ENCODE measurements around the gene BNC2. TPM values are rescaled to one million over a fixed set of nuclear protein-coding genes. Genes with fewer than 3 reads are reported as not detected.

The BNC2 gene
- total RNA-seq, 1 donor = 53.9 TPM

GRCh38 chr9:16888594-16888993 is 18.1 kb upstream of the BNC2 start:
- Histone ChIP-seq H2AFZ (ENCODE audit: low read length) (no peak overlapping the region), H3K79me2 (ENCODE audit: insufficient read depth, low read length) (no peaks in the 10 kb centered on the region), H3K9me3 (ENCODE audit: low read depth, low read length) (no peaks in the 10 kb centered on the region), H3K4me1 (ENCODE audit: insufficient read depth, low read length) (peaks cover 14% of the 10 kb centered on the region), H3K4me3 (ENCODE audit: insufficient read depth, low read length) (no peak overlapping the region), H3K27ac (ENCODE audit: low read depth, low read length) (no peak overlapping the region), H3K36me3 (ENCODE audit: insufficient read depth, low read length) (no peaks in the 10 kb centered on the region), H3K4me2 (ENCODE audit: insufficient read depth, low read length) (no peak overlapping the region), H3K27me3 (ENCODE audit: insufficient read depth, low read length) (no peaks in the 10 kb centered on the region), H4K20me1 (ENCODE audit: insufficient read depth, low read length) (no peaks in the 10 kb centered on the region)
- DNase-seq (ENCODE audit: insufficient read length, low spot score, missing footprints) = no peak
- TF ChIP-seq, protein P1, sequence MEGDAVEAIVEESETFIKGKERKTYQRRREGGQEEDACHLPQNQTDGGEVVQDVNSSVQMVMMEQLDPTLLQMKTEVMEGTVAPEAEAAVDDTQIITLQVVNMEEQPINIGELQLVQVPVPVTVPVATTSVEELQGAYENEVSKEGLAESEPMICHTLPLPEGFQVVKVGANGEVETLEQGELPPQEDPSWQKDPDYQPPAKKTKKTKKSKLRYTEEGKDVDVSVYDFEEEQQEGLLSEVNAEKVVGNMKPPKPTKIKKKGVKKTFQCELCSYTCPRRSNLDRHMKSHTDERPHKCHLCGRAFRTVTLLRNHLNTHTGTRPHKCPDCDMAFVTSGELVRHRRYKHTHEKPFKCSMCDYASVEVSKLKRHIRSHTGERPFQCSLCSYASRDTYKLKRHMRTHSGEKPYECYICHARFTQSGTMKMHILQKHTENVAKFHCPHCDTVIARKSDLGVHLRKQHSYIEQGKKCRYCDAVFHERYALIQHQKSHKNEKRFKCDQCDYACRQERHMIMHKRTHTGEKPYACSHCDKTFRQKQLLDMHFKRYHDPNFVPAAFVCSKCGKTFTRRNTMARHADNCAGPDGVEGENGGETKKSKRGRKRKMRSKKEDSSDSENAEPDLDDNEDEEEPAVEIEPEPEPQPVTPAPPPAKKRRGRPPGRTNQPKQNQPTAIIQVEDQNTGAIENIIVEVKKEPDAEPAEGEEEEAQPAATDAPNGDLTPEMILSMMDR (IDR thresholded peaks at IDR 0.05; ENCODE audit: extremely low read depth, low read depth, low read length) = no peak

GRCh38 chr9:16885931-16886330 is 15.5 kb upstream of the BNC2 start:
- Histone ChIP-seq H2AFZ (ENCODE audit: low read length) (no peak overlapping the region), H3K79me2 (ENCODE audit: insufficient read depth, low read length) (no peaks in the 10 kb centered on the region), H3K4me1 (ENCODE audit: insufficient read depth, low read length) (peaks cover 14% of the 10 kb centered on the region), H3K4me3 (ENCODE audit: insufficient read depth, low read length) (no peak overlapping the region), H3K36me3 (ENCODE audit: insufficient read depth, low read length) (no peaks in the 10 kb centered on the region), H3K9me3 (ENCODE audit: low read depth, low read length) (no peaks in the 10 kb centered on the region), H4K20me1 (ENCODE audit: insufficient read depth, low read length) (no peaks in the 10 kb centered on the region), H3K27me3 (ENCODE audit: insufficient read depth, low read length) (no peaks in the 10 kb centered on the region), H3K27ac (ENCODE audit: low read depth, low read length) (no peak overlapping the region), H3K4me2 (ENCODE audit: insufficient read depth, low read length) (no peak overlapping the region)
- TF ChIP-seq, protein P1 (IDR thresholded peaks at IDR 0.05; ENCODE audit: extremely low read depth, low read depth, low read length) = no peak
- DNase-seq (ENCODE audit: insufficient read length, low spot score, missing footprints) = no peak

- H3K4me1 ChIP-seq (ENCODE audit: insufficient read depth, low read length) = peaks cover 14% of the 10 kb centered on the region
- TF ChIP-seq, protein P1 (IDR thresholded peaks at IDR 0.05; ENCODE audit: extremely low read depth, low read depth, low read length) = no peak
- no peaks in the 10 kb centered on the region for H3K79me2 ChIP-seq (ENCODE audit: insufficient read depth, low read length)
- no peak overlapping the region for H3K4me3 ChIP-seq (ENCODE audit: insufficient read depth, low read length)
- H2AFZ ChIP-seq (ENCODE audit: low read length) = no peak overlapping the region
- H3K27ac ChIP-seq (ENCODE audit: low read depth, low read length) = peak overlapping the region; percentile 32
- no peaks in the 10 kb centered on the region for H3K9me3 ChIP-seq (ENCODE audit: low read depth, low read length)
- no peaks in the 10 kb centered on the region for H3K36me3 ChIP-seq (ENCODE audit: insufficient read depth, low read length)
- H3K4me2 ChIP-seq (ENCODE audit: insufficient read depth, low read length) = peak overlapping the region; percentile 7
- H3K27me3 ChIP-seq (ENCODE audit: insufficient read depth, low read length) = no peaks in the 10 kb centered on the region
- no peak for DNase-seq (ENCODE audit: insufficient read length, low spot score, missing footprints)
- no peaks in the 10 kb centered on the region for H4K20me1 ChIP-seq (ENCODE audit: insufficient read depth, low read length)
Observed at GRCh38 chr9:16884952-16885513, 14.6 kb upstream of the BNC2 start.

GRCh38 chr9:16884373-16884772 is 13.9 kb upstream of the BNC2 start:
- Histone ChIP-seq H3K79me2 (ENCODE audit: insufficient read depth, low read length) (no peaks in the 10 kb centered on the region), H2AFZ (ENCODE audit: low read length) (no peak overlapping the region), H3K4me1 (ENCODE audit: insufficient read depth, low read length) (peaks cover 14% of the 10 kb centered on the region), H4K20me1 (ENCODE audit: insufficient read depth, low read length) (no peaks in the 10 kb centered on the region), H3K4me2 (ENCODE audit: insufficient read depth, low read length) (peak overlapping the region; percentile 7), H3K36me3 (ENCODE audit: insufficient read depth, low read length) (no peaks in the 10 kb centered on the region), H3K27ac (ENCODE audit: low read depth, low read length) (peak overlapping the region; percentile 32), H3K27me3 (ENCODE audit: insufficient read depth, low read length) (no peaks in the 10 kb centered on the region), H3K9me3 (ENCODE audit: low read depth, low read length) (no peaks in the 10 kb centered on the region), H3K4me3 (ENCODE audit: insufficient read depth, low read length) (no peak overlapping the region)
- TF ChIP-seq, protein P1 (IDR thresholded peaks at IDR 0.05; ENCODE audit: extremely low read depth, low read depth, low read length) = no peak
- no peak for DNase-seq (ENCODE audit: insufficient read length, low spot score, missing footprints)
